Stimulated activated CD4-positive, alpha-beta T cell treated with anti-CD3 and anti-CD28 coated beads, Interleukin-4, amount 100 ng/mL, for 4 hours (primary cell): ENCODE results near the gene FTO.
"Not testable (repeated sequence)": the region's sequence is repeated elsewhere in the genome, so short reads cannot be mapped to it uniquely, and the experiment has no call there.

Experiments
- DNase-seq, 2 experiments: peaks; one replicate each; pipeline ENCODE4 v3.0.0-alpha.2; 2020

Gene FTO

DNA sequence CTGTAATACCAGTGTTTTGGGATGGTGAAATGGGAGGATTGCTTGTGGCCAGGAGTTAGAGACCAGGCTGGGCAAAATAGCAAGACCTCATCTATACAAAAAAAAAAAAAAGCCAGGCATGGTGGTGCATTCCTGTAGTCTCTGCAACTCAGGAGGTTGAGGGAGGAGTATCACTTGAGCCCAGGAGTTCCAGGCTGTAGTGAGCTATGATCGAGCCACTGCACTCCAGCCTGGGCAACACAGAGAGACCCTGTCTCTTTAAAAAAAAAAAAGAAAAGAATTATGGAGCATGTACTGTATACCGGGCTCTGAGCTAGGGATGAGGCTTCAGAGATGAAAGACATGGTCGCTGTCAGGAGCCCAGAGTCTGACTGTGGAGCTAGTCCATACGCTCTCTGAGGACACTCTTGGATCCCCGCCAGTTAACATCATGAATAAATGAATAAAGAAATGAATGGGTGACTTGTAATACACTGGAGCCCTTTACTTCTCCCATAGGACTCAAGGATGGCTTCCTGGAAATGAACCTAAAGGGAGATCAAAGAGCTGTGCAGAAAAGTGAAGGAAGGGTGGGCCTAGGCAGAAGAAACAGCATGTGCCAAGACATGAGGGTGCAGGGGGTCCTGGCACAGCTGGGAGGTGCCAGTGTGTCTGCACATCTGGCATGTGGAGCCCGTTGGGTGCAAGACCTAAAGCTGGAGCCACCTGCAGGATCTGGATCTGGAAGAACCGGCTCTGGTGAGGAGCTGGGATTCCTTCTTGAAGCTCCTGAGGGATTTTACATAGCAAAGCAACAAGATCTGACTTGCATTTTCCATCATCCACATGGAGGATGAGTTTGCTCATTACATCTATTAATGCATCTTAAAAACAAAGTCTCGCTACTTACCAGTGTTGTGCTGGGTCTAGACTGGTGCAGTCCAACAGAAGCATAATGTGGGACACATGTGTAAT, 462.2 kb downstream of the FTO start:
- DNase-seq = no peak

DNA sequence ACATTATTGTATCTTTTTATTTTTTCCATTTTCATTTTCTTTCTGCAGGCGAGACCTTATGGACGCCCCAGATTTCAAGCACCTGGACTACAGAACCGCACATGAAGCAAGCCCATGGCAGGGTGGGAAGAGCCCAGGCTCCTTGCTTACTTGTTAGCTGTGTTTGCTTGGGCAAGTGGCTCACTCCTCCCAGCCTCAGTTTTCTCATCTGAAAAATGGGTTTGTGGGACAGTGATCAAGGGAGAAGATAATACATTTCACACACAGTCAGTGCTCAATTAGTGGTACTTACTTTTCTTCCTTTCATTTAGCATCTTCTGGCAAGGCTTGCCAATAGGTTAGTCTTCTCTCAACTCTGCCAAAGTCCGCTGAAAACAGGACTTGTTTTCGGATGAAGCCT, 465.2 kb downstream of the FTO start:
- no peak for DNase-seq

GRCh38 chr16:54171626-54172537, 467.9 kb downstream of the FTO start:
- no peak for DNase-seq

DNA sequence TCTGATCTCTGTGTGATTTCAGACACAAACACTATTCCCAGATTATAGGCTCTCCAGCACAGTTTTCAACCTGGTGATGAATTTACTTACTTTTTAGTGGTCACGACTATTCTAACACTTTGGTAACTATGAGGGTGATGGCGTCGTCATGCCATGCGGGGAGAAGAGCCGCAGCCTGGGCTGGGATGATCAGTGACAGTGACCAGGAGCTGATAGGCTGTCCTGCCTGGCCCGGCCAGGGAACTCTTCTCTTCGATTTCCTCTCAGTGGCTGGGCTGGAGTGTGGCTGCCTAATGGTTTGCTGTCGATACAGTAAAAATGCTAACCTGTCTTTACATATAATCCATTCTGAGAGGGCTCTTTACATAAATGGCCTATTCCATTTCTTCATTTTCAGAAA, 469.5 kb downstream of the FTO start:
- DNase-seq = no peak

GRCh38 chr16:54174201-54174600, 470.2 kb downstream of the FTO start:
- DNase-seq = no peak

GRCh38 chr16:54174750-54175149, 470.8 kb downstream of the FTO start:
- DNase-seq = no peak

DNA sequence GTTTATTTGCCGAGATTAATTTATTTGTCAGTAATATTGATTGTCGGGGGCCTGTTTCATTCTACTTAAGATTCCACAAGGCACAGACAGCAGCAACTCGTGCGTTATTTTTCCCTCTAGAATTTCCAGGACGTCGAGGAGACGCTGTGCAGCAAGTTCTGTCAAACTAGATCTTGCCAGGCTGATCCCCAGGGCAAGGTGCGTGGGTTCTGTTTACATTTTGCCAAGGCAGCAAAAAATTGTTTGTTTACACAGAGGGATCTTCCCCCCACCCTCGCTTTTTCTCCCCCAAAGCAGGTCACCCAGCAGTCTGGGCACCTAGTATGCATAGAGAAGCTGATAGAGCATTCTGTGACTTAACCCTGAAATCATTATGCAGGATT, 471.2 kb downstream of the FTO start:
- no peak for DNase-seq

DNA sequence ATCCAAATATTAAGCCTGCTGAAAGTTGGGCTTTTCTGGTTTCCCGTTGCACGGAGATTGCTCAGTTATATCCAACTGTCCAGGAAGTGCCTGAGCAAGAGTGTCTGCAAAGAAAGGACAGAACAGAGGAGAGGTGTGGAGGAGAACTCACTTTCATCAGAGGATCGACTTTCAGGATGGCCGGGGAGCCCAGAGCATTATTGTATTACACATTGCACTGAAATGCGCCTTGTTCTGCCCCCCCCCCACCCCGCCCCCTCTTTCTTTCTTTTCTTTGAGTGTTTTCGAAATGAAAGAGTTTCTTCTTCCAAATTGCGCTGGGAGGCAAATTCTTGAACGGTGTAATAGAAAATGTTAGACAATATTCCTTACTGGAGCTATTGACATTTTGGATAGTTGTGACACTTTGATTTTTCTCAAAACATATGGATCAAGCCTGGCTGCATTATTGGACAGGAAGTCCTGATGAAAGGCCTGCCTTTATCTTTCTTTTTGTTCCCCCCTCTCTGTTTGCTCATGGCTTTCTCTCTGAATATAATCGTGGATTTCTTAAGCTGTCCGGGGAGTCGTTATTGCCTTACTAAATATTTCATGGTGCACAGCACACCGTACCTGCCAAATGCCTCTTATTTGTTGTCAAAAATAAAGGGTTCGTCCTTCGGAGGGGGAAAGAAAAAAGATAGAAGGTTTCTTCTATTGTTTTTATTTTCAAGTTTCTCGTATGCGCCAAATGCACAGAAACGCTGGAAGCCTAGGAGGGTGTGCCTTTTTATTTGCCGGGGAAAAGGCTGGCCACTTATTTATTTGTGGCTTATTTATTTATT, 471.8 kb downstream of the FTO start:
- DNase-seq = no peak

DNA sequence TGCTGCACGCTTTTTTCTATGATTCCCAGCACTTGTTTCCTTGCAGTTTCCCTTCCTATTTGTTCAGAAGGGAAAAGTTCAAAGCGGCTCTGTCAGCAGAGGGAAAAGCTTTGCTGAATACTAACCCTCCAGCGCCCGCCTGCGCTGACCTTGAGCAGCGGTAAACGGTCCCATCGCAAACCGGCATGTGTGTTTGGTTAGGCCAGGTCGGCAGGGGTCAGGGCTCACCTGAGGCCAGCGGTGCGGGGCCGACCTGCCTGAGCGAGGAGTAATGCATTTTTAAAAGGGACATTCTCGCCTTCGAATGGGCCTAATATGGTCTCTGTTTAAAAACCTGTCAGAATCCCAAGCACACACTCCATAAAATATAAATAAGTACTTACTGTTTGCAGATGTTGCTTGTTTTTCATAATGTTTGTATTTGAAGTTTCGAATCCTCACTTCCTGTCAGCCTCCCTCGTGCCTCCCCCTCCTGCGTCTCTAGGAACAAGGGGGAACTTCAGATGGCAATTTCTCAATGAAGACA, 472.5 kb downstream of the FTO start:
- DNase-seq = no peak

DNA sequence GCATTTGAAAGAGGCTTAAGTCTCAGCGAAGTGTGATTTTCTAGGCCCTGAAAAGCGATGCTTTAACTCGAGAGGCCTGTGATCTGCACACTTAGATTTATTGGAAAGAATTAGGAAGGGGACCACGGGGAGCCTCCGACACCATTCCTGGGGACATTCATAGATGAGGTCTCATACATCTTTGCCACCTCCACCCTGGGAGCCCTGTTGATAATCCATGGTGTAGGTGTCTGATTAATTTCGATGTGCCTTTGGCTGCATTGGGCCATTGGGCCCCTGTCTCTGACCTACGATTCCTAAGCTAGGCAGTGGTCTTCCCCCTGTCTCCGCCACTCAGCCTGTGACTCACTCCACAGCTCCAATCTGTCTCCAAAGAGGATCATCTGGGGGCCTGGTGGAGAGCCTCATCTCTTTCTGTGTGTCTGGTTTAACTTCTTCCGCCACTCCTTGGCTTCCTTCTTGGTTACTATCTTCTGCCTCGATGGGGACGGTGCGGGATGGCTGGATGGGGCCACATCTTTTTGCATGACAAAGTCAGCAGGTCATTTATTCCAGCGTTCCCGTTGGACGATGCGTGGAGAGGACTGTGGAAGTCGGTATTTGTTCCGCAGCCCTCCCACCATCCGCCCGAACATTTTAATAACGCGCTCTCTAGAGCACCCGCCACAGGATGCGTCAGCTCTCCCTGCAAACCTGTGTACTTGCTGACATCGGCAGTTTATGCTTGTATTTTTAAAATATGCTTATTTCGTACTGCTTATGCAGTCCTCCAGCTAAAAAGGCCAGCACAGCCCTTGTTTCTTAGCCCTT, 473.3 kb downstream of the FTO start:
- no peak for DNase-seq

GRCh38 chr16:54177862-54178477, 474.0 kb downstream of the FTO start:
- no peak for DNase-seq

GRCh38 chr16:54178478-54178976, 474.6 kb downstream of the FTO start:
- no peak for DNase-seq

DNA sequence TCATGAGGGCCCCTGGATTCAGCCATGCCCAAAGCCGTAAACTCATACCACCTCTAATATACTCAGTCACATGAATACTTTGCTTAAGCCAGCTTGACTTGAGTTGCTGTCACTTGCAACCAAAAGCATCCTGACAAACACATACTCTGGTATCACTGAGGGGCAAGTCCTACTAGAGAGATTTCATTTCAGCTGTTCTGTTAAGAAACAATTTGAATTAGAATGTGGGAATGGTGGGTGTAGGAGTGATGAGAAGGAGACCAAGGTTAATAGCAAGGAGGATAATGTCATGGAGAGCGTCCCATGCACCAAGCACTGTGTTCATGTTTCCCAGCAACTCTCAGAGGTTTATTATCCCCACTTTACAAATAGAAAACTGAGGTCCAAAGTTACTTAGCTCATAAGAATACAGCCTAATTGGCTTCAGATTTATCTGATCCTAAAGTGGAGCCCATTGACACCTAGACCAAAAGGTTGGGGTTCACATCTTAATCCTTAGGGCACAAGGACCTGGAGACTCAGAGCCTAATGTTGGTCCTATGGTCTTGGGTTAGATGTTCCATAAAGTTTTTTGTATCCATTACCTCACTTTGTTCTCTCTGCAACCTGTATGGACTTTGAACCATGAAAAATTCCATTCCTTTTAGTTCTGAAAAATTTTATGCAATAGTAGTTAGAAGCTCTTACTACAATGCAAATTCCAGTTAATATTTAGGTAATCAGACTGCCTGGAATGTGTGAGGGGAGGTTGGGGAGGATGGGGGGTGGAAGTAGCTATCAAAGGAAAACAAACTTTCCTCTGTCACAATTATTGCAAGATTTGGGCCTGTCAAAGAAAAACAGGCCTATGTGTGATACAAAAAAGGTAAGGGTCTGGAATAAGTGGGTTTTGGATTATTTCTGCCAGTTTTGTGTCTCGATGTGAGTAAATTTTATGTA, 476.7 kb downstream of the FTO start:
- DNase-seq = no peak

GRCh38 chr16:54181683-54182329, 477.9 kb downstream of the FTO start:
- not testable (repeated sequence) for DNase-seq

DNA sequence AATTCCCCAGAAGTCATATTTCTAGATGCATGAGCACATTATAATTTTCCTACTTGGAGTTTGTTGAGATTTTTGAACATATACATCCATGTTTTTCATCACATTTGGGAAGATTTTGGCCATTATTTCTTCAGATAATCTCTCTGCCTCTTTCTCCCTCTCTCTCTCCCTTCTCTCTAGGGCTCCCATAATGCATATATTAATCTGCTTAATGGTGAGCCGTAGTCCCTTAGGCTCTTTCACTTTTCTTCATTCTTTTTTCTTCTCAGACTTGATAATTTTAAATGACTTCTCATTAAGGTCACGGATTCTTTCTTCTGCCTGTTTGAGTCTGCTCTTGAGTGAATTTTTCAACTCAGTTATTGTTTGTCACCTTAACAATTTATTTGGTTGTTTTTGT, 481.1 kb downstream of the FTO start:
- DNase-seq = no peak

GRCh38 chr16:54191163-54191562, 487.2 kb downstream of the FTO start:
- no peak for DNase-seq

DNA sequence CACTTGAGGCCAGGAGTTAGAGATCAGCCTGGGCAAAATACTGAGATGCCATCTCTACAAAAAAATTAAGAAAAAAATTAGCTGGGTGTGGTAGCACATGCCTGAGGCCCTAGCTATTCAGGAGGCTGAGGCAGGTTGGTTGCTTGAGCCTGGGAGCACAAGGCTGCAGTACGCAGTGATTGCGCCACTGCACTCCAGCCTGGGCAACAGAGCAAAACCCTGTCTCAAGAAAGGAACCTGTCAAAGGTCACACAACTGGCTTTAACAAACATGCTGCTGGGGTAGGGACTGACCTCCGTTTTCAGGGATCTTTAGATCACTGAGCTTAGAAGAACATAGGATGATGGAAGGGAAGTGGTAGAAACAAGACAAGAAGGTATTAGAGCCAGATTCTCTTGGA, 487.6 kb downstream of the FTO start:
- DNase-seq = no peak

DNA sequence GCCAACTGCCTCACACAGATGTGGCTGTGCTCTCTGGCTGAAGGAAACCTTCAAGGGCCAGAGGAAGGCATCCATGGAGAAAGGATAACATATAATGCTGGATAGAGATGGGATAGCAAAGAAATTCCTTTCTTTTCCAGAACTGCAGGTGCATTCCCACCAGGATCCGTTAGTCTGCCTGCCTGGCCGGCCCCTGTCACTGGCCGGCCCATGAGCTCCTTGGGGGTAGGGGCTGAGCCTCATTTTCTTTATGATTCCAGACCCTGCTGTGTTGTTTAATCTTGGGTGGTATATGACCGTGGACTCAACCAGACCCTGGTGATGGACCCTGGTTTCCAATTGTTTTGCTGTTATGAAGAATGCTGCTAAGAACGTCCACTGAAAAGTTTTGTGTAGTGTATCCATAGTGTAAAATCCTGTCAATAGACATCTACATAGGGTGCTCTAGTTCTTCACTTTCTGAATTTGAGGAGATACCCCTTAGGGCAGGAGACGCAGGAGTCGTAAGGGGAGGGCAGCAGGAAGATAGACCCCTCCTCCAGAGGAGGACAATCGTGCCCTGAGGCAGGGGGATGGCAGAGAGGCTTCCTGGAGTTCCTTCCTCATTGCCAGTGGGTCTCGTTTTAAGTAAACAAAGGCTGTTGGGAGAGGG, 489.2 kb downstream of the FTO start:
- no peak for DNase-seq
